Measurements from ENCODE around the gene RASSF1. TPM values are rescaled to one million over a fixed set of nuclear protein-coding genes. Genes with fewer than 3 reads are reported as not detected.
A peak's percentile ranks its signal among the peaks of the same experiment; 100 is the strongest.

Gene RASSF1
- polyA plus RNA-seq, 1 experiment: 80.2 TPM

- POLR2A ChIA-PET: interaction anchor here (0.8 kb wide), 1 partner anchor 1834 kb away, joined by 11 read pairs; no protein-coding TSS in a partner anchor
These were observed 13.6 kb upstream of the RASSF1 start for GRCh38 chr3:50354186-50354764.

GRCh38 chr3:50353245-50354004 is 12.8 kb upstream of the RASSF1 start:
- CTCF ChIA-PET: interaction anchor here (0.9 to 1.8 kb wide), 4 partner anchors 14 to 189 kb away, joined by 3 to 5 read pairs (median 4); partner anchors contain the start of gene RASSF1
- no peak for TF ChIP-seq CTCF (IDR thresholded peaks at IDR 0.05; ENCODE audit: insufficient read depth, low read depth, low read length)
- POLR2A ChIA-PET: interaction anchor here (0.8 kb wide), 1 partner anchor 1835 kb away, joined by 11 read pairs; no protein-coding TSS in a partner anchor
- Histone ChIP-seq H3K27me3 (ENCODE audit: control insufficient read depth, insufficient read depth, low read length) (no peaks in the 10 kb centered on the region), H3K4me3 (ENCODE audit: low read depth, low read length) (no peak overlapping the region), H3K36me3 (ENCODE audit: control insufficient read depth, insufficient read depth, low read length) (peaks cover 23% of the 10 kb centered on the region)
- no peak for DNase-seq (ENCODE audit: low read depth)

More at GRCh38 chr3:50354186-50354764, 13.6 kb upstream of the RASSF1 start:
- Histone ChIP-seq H3K4me3 (ENCODE audit: low read depth, low read length) (no peak overlapping the region), H3K36me3 (ENCODE audit: control insufficient read depth, insufficient read depth, low read length) (peaks cover 23% of the 10 kb centered on the region), H3K27me3 (ENCODE audit: control insufficient read depth, insufficient read depth, low read length) (no peaks in the 10 kb centered on the region)
- no peak for DNase-seq (ENCODE audit: low read depth)
- CTCF ChIA-PET: interaction anchor here (0.9 to 1.8 kb wide), 3 partner anchors 17 to 188 kb away, joined by 3 to 5 read pairs (median 4); no protein-coding TSS in a partner anchor
- no peak for TF ChIP-seq CTCF (IDR thresholded peaks at IDR 0.05; ENCODE audit: insufficient read depth, low read depth, low read length)

GRCh38 chr3:50352781-50353180 is 12.1 kb upstream of the RASSF1 start:
- POLR2A ChIA-PET: no interaction called here
- peak; percentile 33 for TF ChIP-seq CTCF (IDR thresholded peaks at IDR 0.05; ENCODE audit: insufficient read depth, low read depth, low read length)
- H3K27me3 ChIP-seq (ENCODE audit: control insufficient read depth, insufficient read depth, low read length): no peaks in the 10 kb centered on the region
- CTCF ChIA-PET: interaction anchor here (1.8 kb wide), 2 partner anchors 13 to 16 kb away, joined by 4 to 5 read pairs; partner anchors contain the start of gene RASSF1
- H3K4me3 ChIP-seq (ENCODE audit: low read depth, low read length): no peak overlapping the region
- DNase-seq (ENCODE audit: low read depth): no peak
- peaks cover 25% of the 10 kb centered on the region for H3K36me3 ChIP-seq (ENCODE audit: control insufficient read depth, insufficient read depth, low read length)

GRCh38 chr3:50351323-50351697 is 10.7 kb upstream of the RASSF1 start:
- H3K36me3 ChIP-seq (ENCODE audit: control insufficient read depth, insufficient read depth, low read length): peaks cover 23% of the 10 kb centered on the region
- no peak for DNase-seq (ENCODE audit: low read depth)
- H3K27me3 ChIP-seq (ENCODE audit: control insufficient read depth, insufficient read depth, low read length): no peaks in the 10 kb centered on the region
- POLR2A ChIA-PET: no interaction called here
- CTCF ChIA-PET: interaction anchor here (0.6 to 7.3 kb wide), 6 partner anchors 11 to 199 kb away, joined by 4 to 98 read pairs (median 8); partner anchors contain the start of gene RASSF1
- no peak for TF ChIP-seq CTCF (IDR thresholded peaks at IDR 0.05; ENCODE audit: insufficient read depth, low read depth, low read length)
- peak overlapping the region; percentile 85 for H3K4me3 ChIP-seq (ENCODE audit: low read depth, low read length)

Measured in BJ (cell line).